Measurements from ENCODE around the gene ZFP57.

DNA sequence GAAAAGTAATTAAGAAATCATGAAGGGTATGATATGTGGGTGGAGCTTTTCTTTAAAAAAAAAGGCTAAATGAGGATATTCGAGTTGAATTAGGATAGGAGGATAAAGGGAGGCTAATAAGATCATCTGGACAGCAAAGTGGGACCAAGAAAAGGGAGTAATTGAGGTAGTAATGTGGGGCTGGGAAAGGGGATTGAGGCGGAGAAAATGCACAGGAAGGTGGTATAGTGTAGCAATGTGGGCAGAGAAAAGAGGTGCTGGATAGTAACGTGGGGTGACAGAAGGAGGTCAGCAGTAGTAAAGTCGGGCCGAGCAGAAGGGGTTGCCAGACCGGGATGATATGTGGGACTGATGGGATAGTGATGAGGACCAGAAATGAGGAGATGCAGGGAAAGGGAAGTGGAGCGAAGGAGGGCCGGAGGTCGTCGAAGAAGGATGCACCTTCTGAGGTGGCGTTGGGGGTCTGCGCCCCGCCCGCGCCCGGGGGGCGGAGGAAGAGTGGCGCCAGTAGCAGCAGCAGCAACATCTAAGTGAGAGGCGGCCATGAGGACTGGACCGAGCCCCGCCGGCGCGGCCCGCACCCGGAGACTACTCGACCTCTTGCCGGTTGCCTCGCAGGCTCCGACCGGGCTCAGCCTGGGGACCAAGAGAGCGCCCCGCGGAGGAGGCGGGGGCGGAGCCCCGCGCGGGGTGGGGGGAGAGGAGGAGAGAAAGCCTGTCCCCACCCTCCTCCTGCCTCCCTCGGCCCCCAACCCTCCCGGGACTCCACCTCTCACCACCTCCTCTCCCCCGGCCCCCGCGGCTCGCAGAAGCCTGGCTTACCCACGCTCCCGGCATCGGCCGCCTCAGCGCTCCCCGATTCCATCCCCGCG lies 48.9 kb downstream of the ZFP57 start:
- TF ChIP-seq POLR2A (IDR thresholded peaks at IDR 0.05; ENCODE audit: low read length), result no peak
- no peak for TF ChIP-seq GATA1 (IDR thresholded peaks at IDR 0.05; ENCODE audit: low read depth, low read length)

Data from erythroblast (primary cell).